ENCODE data around the gene PSTPIP1.

The PSTPIP1 gene

GRCh38 chr15:77075528-77075927 lies 80.6 kb downstream of the PSTPIP1 start:
- DNase-seq = no peak

- no peak for DNase-seq
Measured at GRCh38 chr15:77076323-77076915, 81.5 kb downstream of the PSTPIP1 start.

- no peak for DNase-seq
Measured at GRCh38 chr15:77081971-77082370, 87.0 kb downstream of the PSTPIP1 start.

GRCh38 chr15:77083381-77084160 lies 88.6 kb downstream of the PSTPIP1 start:
- no peak for DNase-seq

- no peak for DNase-seq
Measured at GRCh38 chr15:77084436-77084835, 89.5 kb downstream of the PSTPIP1 start.

- DNase-seq = no peak
Measured at GRCh38 chr15:77085297-77085696, 90.4 kb downstream of the PSTPIP1 start.

All from AML-193 (cell line).